Urinary bladder (tissue), 4 donors: ENCODE measurements around the gene NCKAP5. TPM values are rescaled to one million over a fixed set of nuclear protein-coding genes. Genes with fewer than 3 reads are reported as not detected.
"Not testable (repeated sequence)": the region's sequence is repeated elsewhere in the genome, so short reads cannot be mapped to it uniquely, and the experiment has no call there.

Experiments
- DNase-seq: peaks from one replicate; pipeline ENCODE4 v3.0.0-alpha.2; 2015; ENCODE audit errors: extremely low spot score
- H3K27ac ChIP-seq: one replicate; pipeline ENCODE4 v1.5.1; 2013; ENCODE audit warnings: low read depth, mild to moderate bottlenecking, moderate library complexity
- H3K36me3 ChIP-seq: one replicate; pipeline ENCODE4 v1.6.1; 2013; ENCODE audit warnings: mild to moderate bottlenecking, moderate library complexity; ENCODE audit not compliant: insufficient read depth
- H3K4me1 ChIP-seq: one replicate; pipeline ENCODE4 v1.6.1; 2013; ENCODE audit warnings: mild to moderate bottlenecking, moderate library complexity; ENCODE audit not compliant: insufficient read depth
- H3K4me3 ChIP-seq: one replicate; pipeline ENCODE4 v1.5.1; 2013; ENCODE audit warnings: low read depth, low read length
- WGBS: extraction: QIAGEN DNeasy Blood & Tissue Kit; methylation state at CpG from one replicate; pipeline ENCODE4 v1.1.7; 2013; 5-methylcytosine and 5-hydroxymethylcytosine counted together
- polyA plus RNA-seq: library from polyadenylated mRNA; stranded (reverse); fragments of 200-250 nt; gene quantifications from one replicate; pipeline ENCODE4 v1.2.3, GENCODE V29; 2013
- total RNA-seq: library from RNA; depleted of rRNA; stranded (reverse); fragments of >200 nt; gene quantifications from one replicate; pipeline ENCODE4 v1.2.3, GENCODE V29; 2014
- donor health status: healthy with polysubstance abuse.
- donor health status: healthy.

The NCKAP5 gene
- total and polyA plus RNA-seq, 2 donors, result 0.32 to 14.4 TPM

DNA sequence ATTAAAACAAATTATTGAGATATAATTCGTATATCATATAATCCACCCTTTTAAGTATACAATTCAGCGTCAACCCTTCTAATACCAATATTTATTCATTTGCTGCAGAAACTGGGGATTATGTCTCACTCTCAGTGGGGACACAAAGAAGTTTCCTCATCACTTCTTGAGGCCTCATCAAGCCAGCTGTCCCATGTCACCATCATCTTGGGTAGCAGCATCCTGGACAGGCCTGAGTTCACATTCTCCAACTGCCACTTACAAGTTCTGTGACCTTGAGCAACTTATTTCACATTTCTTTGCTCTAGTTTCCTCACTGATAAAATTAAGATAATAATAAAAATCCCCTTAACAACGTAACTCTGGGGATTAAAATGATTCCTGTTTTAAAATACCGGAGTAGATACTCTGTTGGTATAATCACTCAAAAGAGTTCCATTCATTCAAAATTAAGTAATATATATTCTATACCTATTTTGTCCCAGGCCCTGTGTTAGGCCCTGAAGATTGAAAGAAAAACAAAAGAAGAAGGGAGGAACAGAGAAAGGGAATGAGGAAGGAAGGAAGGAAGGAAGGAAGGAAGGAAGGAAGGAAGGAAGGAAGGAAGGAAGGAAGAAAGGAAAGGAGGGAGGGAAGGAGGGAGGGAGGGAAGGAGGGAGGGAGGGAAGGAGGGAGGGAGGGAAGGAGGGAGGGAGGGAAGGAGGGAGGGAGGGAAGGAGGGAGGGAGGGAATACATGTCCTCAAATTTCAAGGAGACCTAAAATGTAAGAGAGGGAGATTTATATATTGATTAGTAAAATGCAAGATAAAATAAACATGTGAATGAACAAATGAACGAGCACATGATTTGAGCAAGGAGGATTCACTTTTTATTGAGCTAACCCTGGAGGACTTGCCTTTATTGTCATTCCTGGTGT, 42.4 kb downstream of the NCKAP5 start:
- no peaks in the 10 kb centered on the region for H3K36me3 ChIP-seq
- H3K4me1 ChIP-seq, result no peaks in the 10 kb centered on the region
- H3K27ac ChIP-seq, result no peak overlapping the region
- WGBS, result 78% methylated on average over 5 of the region's 5 CpGs
- H3K4me3 ChIP-seq, result no peak overlapping the region
- DNase-seq, result no peak

DNA sequence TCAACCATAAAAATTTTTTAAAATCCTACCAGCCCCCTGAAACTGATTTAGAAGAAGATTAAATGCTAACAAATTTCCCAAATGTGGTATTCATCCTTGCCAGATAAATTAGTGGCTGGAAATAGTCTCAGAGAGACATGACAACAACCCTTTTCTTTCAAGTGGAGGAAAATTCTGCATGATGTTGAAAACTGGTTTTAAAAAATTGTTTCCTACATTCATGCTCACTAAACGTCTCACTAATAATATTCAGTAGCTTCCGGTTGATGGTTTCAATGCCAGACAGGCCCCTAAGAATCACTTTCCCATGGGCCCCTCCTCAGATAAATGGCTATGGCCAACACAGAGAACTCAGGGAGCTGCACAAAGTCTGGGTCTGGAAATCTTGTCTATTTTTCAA, 43.2 kb downstream of the NCKAP5 start:
- WGBS, result 80% methylated on average over 2 of the region's 2 CpGs
- Histone ChIP-seq H3K27ac (no peak overlapping the region), H3K36me3 (no peaks in the 10 kb centered on the region), H3K4me3 (no peak overlapping the region), H3K4me1 (no peaks in the 10 kb centered on the region)
- no peak for DNase-seq

DNA sequence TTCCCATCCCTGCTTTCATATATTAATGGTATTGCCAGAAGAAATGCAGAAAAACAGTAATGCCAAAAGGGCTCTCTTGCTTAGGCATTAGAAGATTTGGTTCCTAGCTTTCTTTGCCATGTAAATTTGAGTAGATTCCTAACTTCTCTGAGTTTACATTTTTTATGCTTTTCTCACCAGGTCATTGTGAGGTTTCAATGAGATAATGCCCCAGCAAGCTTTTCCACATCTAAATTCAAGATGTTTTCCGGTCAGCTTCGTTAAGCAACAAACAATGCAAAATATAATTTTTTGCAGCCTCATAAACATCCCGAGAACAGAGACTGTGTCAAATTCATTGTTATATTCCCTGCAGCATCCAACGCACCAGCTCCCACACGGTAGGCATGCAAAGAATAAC, 44.9 kb downstream of the NCKAP5 start:
- H3K4me3 ChIP-seq, result no peak overlapping the region
- no peaks in the 10 kb centered on the region for H3K4me1 ChIP-seq
- 84% methylated on average over 5 of the region's 5 CpGs for WGBS
- H3K36me3 ChIP-seq, result no peaks in the 10 kb centered on the region
- DNase-seq, result no peak
- H3K27ac ChIP-seq, result no peak overlapping the region

DNA sequence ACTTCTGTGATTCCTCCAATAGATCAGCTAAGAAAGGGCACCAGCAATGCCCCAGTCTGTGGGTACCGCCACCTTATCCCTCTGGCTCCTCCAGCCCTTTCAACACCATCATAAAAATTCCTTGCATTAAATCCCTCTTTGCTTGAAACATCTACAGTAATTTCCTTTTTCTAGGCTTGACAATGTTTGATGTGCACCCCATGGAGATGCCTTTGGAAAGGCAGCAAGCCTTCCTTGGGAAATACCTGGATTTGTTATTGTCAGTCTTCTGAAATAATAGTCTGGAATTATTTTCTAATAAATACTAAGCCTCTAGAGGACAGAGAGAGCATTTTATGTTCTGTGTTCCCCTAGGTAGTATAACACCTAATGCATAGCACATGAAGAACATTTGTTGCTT, 46.1 kb downstream of the NCKAP5 start:
- no peak overlapping the region for H3K4me3 ChIP-seq
- H3K27ac ChIP-seq, result no peak overlapping the region
- 85% methylated on average over 1 of the region's 1 CpG for WGBS
- no peak for DNase-seq
- no peaks in the 10 kb centered on the region for H3K36me3 ChIP-seq
- H3K4me1 ChIP-seq, result no peaks in the 10 kb centered on the region

DNA sequence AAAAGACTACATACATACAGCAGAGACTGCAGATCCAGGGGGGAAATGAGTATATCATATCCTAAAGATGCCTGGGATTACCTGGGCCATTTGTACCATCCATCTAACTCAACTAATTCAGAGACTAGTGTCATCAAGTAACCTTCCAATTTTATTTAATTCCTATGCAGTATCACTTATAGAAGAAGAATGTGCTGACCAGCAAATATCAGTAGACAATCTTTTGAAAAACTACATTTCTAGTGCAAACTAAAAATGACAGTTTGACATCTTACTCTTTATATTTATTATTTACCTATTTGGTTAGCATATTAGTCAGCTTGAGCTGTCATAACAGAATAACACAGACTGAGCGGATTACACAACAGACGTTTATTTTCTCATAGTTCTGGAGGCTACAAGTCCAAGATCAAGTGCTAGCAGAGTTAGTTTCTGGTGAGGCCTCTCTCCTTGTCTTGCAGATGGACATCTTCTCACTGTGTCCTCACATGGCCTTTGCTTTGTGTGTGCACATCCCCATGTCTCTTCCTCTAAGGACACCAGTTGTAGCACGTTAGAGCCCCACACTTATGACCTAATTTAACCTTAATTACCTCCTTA, 47.0 kb downstream of the NCKAP5 start:
- no peak for DNase-seq
- H3K27ac ChIP-seq, result no peak overlapping the region
- WGBS, result 78% methylated on average over 3 of the region's 3 CpGs
- no peaks in the 10 kb centered on the region for H3K36me3 ChIP-seq
- no peak overlapping the region for H3K4me3 ChIP-seq
- H3K4me1 ChIP-seq, result no peaks in the 10 kb centered on the region

DNA sequence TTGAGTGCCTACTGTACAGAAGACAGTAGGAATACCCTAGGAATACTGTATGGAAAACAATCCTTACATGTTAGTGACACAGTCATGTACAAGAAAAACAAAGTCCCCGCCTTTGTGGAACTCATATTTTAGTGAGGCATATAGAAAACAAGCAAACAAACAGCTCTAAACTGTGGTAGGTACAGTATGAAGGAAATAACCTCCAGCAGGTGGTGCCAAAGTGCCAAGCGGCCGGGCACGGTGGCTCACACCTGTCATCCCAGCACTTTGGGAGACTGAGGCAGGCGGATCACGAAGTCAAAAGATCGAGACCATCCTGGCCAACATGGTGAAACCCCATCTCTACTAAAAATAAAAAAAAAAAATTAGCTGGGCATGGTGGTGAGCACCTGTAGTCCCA, 48.6 kb downstream of the NCKAP5 start:
- DNase-seq, H3K27ac ChIP-seq, H3K4me1 ChIP-seq, H3K36me3 ChIP-seq, H3K4me3 ChIP-seq: not testable (repeated sequence)
- 74% methylated on average over 7 of the region's 7 CpGs for WGBS

DNA sequence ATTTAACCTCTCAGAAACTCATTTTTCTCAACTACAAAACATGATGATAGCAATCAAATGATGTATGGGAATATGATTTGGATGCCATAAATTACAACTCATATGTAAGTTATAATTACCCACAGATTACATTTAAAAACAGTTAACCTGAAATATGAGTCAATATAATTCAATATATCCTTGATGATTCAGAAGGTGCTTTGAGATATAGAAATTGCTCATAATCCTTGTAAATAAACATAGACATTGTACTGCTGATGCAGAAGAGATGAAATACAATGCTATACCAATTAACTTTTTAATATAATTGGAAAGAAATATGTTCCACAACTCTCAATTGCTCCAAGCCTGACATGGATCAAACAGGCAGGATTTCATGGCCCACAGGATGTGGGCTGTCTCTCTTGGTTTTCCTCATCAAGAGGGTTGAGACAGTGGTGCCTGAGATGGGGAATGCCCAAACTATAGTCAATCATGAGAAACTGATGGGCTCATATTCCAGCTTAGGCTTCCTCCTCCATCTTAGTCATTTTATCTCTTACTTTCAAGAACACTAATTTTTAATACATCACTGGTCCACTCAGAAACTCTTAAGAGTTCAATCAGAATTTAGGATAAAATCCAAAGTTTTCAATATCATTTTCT, 49.4 kb downstream of the NCKAP5 start:
- Histone ChIP-seq H3K27ac (no peak overlapping the region), H3K4me1 (no peaks in the 10 kb centered on the region), H3K4me3 (no peak overlapping the region), H3K36me3 (no peaks in the 10 kb centered on the region)
- no peak for DNase-seq

DNA sequence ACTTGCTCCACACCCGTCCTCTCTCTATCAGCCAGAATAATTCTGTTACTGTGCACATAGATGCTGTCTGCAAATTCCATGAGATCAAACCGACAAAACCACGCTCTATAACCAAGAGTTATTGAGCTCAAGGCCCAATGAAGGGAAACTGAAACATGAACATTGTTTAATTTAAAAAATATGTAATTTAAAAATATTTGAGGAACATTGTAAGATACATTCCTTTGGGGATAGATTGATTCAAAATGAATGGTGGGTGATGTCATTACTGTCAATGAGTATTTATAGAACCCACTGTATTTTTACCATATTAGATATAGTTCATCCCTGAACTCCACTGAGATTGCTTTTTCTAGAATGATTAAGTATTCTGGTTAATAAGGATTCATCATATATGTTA, 50.4 kb downstream of the NCKAP5 start:
- no peaks in the 10 kb centered on the region for H3K4me1 ChIP-seq
- 85% methylated on average over 3 of the region's 3 CpGs for WGBS
- no peaks in the 10 kb centered on the region for H3K36me3 ChIP-seq
- DNase-seq, result no peak
- H3K4me3 ChIP-seq, result no peak overlapping the region
- H3K27ac ChIP-seq, result no peak overlapping the region

DNA sequence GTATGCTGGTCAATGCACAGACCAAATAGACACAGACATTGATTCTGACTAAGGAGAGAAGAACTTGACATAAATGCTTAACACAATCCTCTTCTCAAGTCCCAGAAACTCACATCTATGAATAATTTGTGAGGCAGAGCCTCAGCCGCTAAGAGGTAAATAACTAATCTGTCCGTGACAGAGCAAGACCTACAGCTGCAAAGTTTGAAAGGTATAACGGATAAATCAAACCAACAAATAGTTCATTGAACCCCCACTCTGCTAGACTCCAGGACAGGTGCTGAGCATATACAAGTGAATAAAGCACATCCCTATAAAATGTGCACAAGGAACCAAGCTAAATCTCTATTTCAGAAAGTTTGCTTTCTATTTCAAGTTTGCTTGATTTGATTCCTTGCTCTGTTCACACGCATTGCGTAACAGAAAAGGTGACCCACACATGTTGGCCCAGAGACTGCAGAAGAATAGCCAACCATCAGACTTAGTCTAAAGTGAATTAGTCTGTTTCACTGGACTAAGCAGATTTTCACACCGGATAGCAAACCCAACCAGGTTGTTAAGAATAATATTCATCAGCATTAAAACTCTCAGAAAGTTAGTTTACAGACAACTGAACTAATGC, 51.7 kb downstream of the NCKAP5 start:
- Histone ChIP-seq H3K36me3 (no peaks in the 10 kb centered on the region), H3K4me1 (no peaks in the 10 kb centered on the region), H3K27ac (no peak overlapping the region), H3K4me3 (no peak overlapping the region)
- no peak for DNase-seq
- 94% methylated on average over 6 of the region's 6 CpGs for WGBS

DNA sequence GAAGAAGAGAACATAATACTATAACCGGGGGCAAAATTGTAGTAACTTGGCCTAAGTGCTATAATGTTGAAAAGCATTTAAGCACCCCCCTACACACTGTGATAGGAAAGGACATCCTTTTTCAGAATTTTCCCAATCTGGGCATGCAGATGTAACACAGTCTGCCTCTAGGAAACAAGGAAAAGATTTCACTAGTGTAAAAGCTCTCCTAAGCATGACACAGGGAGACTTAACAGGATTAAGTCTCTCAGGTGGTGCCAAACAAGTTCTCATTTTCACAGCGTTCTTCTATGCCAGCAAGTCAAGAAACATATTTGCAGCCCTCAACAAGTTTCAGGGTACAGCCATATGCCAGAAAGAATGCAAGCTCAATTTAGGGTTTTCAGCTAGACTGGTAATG, 53.0 kb downstream of the NCKAP5 start:
- no peaks in the 10 kb centered on the region for H3K4me1 ChIP-seq
- no peak overlapping the region for H3K4me3 ChIP-seq
- H3K36me3 ChIP-seq, result no peaks in the 10 kb centered on the region
- 82% methylated on average over 2 of the region's 2 CpGs for WGBS
- DNase-seq, result no peak
- H3K27ac ChIP-seq, result no peak overlapping the region

DNA sequence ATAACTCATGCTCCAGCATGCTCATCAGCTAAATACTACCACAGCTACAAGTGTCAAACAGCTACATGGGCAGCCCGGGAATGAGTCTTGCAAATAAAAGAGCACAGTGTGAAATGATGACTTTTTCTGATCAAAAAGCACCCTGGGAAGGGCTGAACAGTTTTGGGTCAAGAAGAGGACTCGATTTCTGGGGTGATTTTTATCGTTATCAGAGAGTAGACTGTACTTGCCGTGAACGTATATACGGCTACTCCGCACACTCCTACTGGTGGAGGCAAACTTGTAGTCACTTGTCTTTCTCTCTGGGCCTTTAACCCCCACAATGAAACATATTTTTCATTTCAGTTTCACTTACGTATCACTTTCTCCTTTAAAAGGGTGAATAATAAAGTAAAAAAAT, 54.4 kb downstream of the NCKAP5 start:
- no peak overlapping the region for H3K27ac ChIP-seq
- no peaks in the 10 kb centered on the region for H3K36me3 ChIP-seq
- H3K4me3 ChIP-seq, result no peak overlapping the region
- no peak for DNase-seq
- 94% methylated on average over 8 of the region's 8 CpGs for WGBS
- H3K4me1 ChIP-seq, result no peaks in the 10 kb centered on the region

DNA sequence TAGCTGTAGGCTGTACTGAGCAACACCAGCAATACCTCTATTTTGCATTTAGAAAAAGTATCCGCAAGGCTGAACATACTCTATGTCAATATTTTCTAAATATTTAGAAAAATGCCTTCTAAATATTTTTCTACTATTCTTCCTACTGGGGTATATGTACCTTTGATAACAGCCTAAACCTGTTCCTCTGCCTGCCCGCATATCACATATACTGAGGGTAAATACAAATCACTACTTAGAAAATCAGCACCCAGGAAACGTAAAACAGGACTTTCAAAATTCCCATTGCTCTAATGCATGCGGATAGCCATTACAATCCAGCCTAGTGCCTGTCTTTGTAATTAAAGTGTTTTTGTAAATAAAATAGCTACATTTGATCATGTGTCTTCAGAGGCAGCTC, 56.1 kb downstream of the NCKAP5 start:
- H3K36me3 ChIP-seq, result no peaks in the 10 kb centered on the region
- no peak for DNase-seq
- no peaks in the 10 kb centered on the region for H3K4me1 ChIP-seq
- H3K27ac ChIP-seq, result no peak overlapping the region
- no peak overlapping the region for H3K4me3 ChIP-seq
- WGBS, result 94% methylated on average over 4 of the region's 4 CpGs

DNA sequence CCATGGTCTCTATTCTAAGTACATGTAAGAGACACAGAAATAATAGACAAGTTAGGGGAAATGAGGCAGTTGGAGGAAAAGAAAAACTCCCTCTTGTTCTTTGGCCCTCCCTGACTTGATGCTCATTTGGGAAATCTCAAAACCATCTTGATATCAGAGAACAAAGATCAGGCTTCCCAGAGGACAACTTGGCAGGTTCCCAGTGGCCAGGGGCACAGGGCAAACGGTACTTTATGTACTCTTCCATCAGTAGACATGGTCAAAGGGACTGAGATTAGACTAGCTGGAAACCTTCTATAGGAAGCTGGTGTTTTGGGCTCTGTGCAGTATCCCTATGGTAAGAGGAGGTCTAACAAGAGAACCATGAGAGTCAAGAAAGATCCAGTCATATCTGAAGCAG, 56.6 kb downstream of the NCKAP5 start:
- Histone ChIP-seq H3K27ac (no peak overlapping the region), H3K36me3 (no peaks in the 10 kb centered on the region), H3K4me3 (no peak overlapping the region), H3K4me1 (no peaks in the 10 kb centered on the region)
- DNase-seq, result no peak
- WGBS, result 0% methylated on average over 1 of the region's 1 CpG

DNA sequence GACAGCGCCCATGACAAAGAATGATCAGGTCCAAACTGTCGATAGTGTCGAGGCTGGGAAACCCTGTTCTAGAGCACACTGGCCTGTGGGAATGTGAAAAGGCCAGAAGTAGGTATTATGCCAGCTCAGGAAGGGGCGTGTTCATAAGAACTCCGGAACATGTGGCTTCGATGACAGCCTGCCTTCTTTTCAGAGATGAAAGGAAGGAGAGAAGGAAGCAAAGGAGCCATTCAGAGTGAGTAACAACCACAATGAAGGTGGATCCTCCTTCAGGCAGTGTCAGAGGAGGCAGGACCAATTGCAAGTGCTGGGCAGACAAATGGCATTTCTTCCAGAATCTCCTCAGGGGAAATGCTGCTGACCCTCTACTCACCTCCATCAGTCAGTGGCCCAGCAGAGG, 58.5 kb downstream of the NCKAP5 start:
- 93% methylated on average over 6 of the region's 6 CpGs for WGBS
- no peak overlapping the region for H3K4me3 ChIP-seq
- no peaks in the 10 kb centered on the region for H3K4me1 ChIP-seq
- no peak overlapping the region for H3K27ac ChIP-seq
- H3K36me3 ChIP-seq, result no peaks in the 10 kb centered on the region
- DNase-seq, result no peak
